DMS 273 (cell line): ENCODE measurements around the gene METTL24.
"Not testable (repeated sequence)": the region's sequence is repeated elsewhere in the genome, so short reads cannot be mapped to it uniquely, and the experiment has no call there.

Experiments
- DNase-seq: peaks from one replicate; lab custom pipeline; 2025; ENCODE audit not compliant: unreplicated experiment; lab: John Stamatoyannopoulos, UW

The METTL24 gene

GRCh38 chr6:110363748-110364147, 5.6 kb upstream of the METTL24 start:
- DNase-seq, result no peak

- DNase-seq, result no peak
These were observed 2.5 kb upstream of the METTL24 start for GRCh38 chr6:110360676-110361075.

- no peak for DNase-seq
These were observed 1.4 kb upstream of the METTL24 start for GRCh38 chr6:110359556-110359955.

- peak; percentile 28 for DNase-seq
These were observed 508 bp upstream of the METTL24 start for GRCh38 chr6:110358553-110359160.

- peak; percentile 58 for DNase-seq
These were observed 868 bp downstream of the METTL24 start for GRCh38 chr6:110357298-110357663.

GRCh38 chr6:110356778-110357177, 1.4 kb downstream of the METTL24 start:
- DNase-seq, result no peak

- peak; percentile 70 for DNase-seq
These were observed 2.4 kb downstream of the METTL24 start for GRCh38 chr6:110355727-110356126.

- peak; percentile 28 for DNase-seq
These were observed 3.1 kb downstream of the METTL24 start for GRCh38 chr6:110355022-110355421.

GRCh38 chr6:110354153-110354552, 4.0 kb downstream of the METTL24 start:
- DNase-seq, result no peak

- peak; percentile 24 for DNase-seq
These were observed 4.6 kb downstream of the METTL24 start for GRCh38 chr6:110353457-110354001.

- peak; percentile 40 for DNase-seq
These were observed 5.4 kb downstream of the METTL24 start for GRCh38 chr6:110352563-110353262.

- no peak for DNase-seq
These were observed 6.2 kb downstream of the METTL24 start for GRCh38 chr6:110351986-110352385.

- no peak for DNase-seq
These were observed 6.6 kb downstream of the METTL24 start for GRCh38 chr6:110351546-110351945.

GRCh38 chr6:110350593-110350992, 7.6 kb downstream of the METTL24 start:
- not testable (repeated sequence) for DNase-seq

- DNase-seq, result no peak
These were observed 9.0 kb downstream of the METTL24 start for GRCh38 chr6:110348961-110349690.

- no peak for DNase-seq
These were observed 13.1 kb downstream of the METTL24 start for GRCh38 chr6:110345025-110345424.

GRCh38 chr6:110342759-110343158, 15.4 kb downstream of the METTL24 start:
- no peak for DNase-seq

- peak; percentile 63 for DNase-seq
These were observed 16.2 kb downstream of the METTL24 start for GRCh38 chr6:110341663-110342596.

- no peak for DNase-seq
These were observed 17.1 kb downstream of the METTL24 start for GRCh38 chr6:110341067-110341466.

GRCh38 chr6:110340392-110340965, 17.7 kb downstream of the METTL24 start:
- no peak for DNase-seq
